ENCODE results near the gene LSG1. TPM values are rescaled to one million over a fixed set of nuclear protein-coding genes. Genes with fewer than 3 reads are reported as not detected.

LSG1 gene
- total and polyA plus RNA-seq, 10 of the 15 experiments (the other 5 are each of a cell fraction or from before 2014, with no cell fraction given) = 14.3 to 75.6 (median 54.4) TPM

DNA sequence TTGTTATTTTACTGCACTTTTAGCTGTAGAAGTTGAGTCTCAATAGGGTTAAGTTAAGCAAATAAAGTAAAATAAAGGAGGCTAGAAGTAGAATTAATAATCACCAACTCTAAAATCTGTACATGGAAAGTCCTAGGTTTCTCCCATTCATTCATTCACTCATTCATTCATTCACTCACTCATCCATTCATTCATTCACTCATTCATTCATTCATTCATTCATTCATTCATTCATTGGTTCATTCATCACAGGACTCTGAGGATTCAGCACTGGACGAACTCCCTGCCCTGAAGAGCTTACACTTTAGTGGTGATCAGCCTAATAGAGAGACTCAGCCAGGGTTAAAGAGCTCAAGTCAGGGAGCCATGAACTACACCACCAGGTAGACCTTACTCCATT lies 4.5 kb upstream of the LSG1 start:
- H3K4me1 ChIP-seq (ENCODE audit: control insufficient read depth, insufficient read depth, low read length) = peaks cover 16% of the 10 kb centered on the region
- H2AFZ ChIP-seq (ENCODE audit: control insufficient read depth, low read depth, low read length) = no peak overlapping the region
- ChIA-PET POLR2A (interaction anchor here (1.1 to 1.5 kb wide), 2 partner anchors 11 to 479 kb away, joined by 4 to 6 read pairs; no protein-coding TSS in a partner anchor), SMC1A (ENCODE audit: uncharacterized antibody, unreplicated experiment) (interaction anchor here (0.6 to 1.2 kb wide), 3 partner anchors 387 to 861 kb away, joined by 3 read pairs; no protein-coding TSS in a partner anchor), RAD21 (ENCODE audit: unreplicated experiment) (interaction anchor here (1.0 kb wide), 1 partner anchor 15 kb away, joined by 3 read pairs; no protein-coding TSS in a partner anchor), CTCF (no interaction called here)
- H3K27ac ChIP-seq (ENCODE audit: control insufficient read depth, insufficient read depth) = no peak overlapping the region
- no peak for DNase-seq (ENCODE audit: low read depth, low spot score)
- no peak overlapping the region for H3K4me2 ChIP-seq (ENCODE audit: control insufficient read depth, insufficient read depth)
- H4K20me1 ChIP-seq (ENCODE audit: control insufficient read depth, insufficient read depth) = no peaks in the 10 kb centered on the region
- intact Hi-C loops (cut with micrococcal nuclease; ENCODE audit: unreplicated experiment) (no loop called here), in situ Hi-C loops (cut with MboI) (loop anchor here (5.0 to 10.0 kb wide), 2 partner anchors 421 to 768 kb away; partner anchors contain the start of gene ACAP2)
- no peaks in the 10 kb centered on the region for H3K36me3 ChIP-seq (ENCODE audit: control insufficient read depth in 2 of 2, insufficient read depth in 2 of 2, low read length in 1 of 2)
- no peaks in the 10 kb centered on the region for H3K9me3 ChIP-seq (replicated peaks; ENCODE audit: control insufficient read depth, insufficient read depth, low read length)
- H3K4me3 ChIP-seq = no peak overlapping the region
- no peak for FAIRE-seq
- no peak overlapping the region for H3K9ac ChIP-seq (ENCODE audit: control insufficient read depth, insufficient read depth, low read length)
- H3K79me2 ChIP-seq (ENCODE audit: control insufficient read depth, insufficient read depth, low read length) = peaks cover 5% of the 10 kb centered on the region
- H3K27me3 ChIP-seq (replicated peaks in 1 of 2; ENCODE audit: control insufficient read depth in 2 of 2, insufficient read depth in 2 of 2, low read length in 1 of 2) = no peaks in the 10 kb centered on the region
- TF ChIP-seq CTCF (IDR thresholded peaks at IDR 0.05 in 2 of 3, conservative IDR thresholded peaks at IDR 0.05 in 1 of 3; ENCODE audit: control insufficient read depth in 2 of 3, extremely low read depth in 1 of 3, insufficient read depth in 1 of 3, low read depth in 3 of 3, low read length in 3 of 3) (no peak), ZZZ3 (IDR thresholded peaks at IDR 0.05; ENCODE audit: control insufficient read depth, insufficient read length, low read depth) (no peak), ZNF24 (IDR thresholded peaks at IDR 0.05) (peak; percentile 98), GATAD2B (conservative IDR thresholded peaks at IDR 0.05; ENCODE audit: low read depth) (no peak), TAF1 (IDR thresholded peaks at IDR 0.05; ENCODE audit: borderline replicate concordance, low read depth, low read length) (no peak)
- TF ChIP-seq, protein P1, sequence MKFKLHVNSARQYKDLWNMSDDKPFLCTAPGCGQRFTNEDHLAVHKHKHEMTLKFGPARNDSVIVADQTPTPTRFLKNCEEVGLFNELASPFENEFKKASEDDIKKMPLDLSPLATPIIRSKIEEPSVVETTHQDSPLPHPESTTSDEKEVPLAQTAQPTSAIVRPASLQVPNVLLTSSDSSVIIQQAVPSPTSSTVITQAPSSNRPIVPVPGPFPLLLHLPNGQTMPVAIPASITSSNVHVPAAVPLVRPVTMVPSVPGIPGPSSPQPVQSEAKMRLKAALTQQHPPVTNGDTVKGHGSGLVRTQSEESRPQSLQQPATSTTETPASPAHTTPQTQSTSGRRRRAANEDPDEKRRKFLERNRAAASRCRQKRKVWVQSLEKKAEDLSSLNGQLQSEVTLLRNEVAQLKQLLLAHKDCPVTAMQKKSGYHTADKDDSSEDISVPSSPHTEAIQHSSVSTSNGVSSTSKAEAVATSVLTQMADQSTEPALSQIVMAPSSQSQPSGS (IDR thresholded peaks at IDR 0.05; ENCODE audit: low read length) = no peak
- ATAC-seq = no peak
- BruUV-seq (replicated peaks) = no TSS peak
- WGBS (ENCODE audit: insufficient coverage, insufficient replicate concordance, low lambda C conversion rate, missing lambda C conversion rate) = 0% methylated on average over 1 of the region's 1 CpG
